Panc1 (cell line): ENCODE results near the gene GPR15.

Experiments used
- CTCF ChIP-seq: fragments of 450-650 bp; IDR thresholded peaks from 2 replicates; pipeline ENCODE4 v1.5.1; 2017; ENCODE audit warnings: mild to moderate bottlenecking
- SIN3A ChIP-seq: IDR thresholded peaks from 2 replicates; pipeline ENCODE4 v1.6.1; 2012; ENCODE audit warnings: low read depth, mild to moderate bottlenecking, low read length, moderate library complexity, borderline replicate concordance; ENCODE audit not compliant: insufficient read depth
- TCF7L2 ChIP-seq: IDR thresholded peaks from 2 replicates; pipeline ENCODE4 v1.6.1; 2011; ENCODE audit warnings: mild to moderate bottlenecking, low read depth, low read length, inconsistent platforms

DNA sequence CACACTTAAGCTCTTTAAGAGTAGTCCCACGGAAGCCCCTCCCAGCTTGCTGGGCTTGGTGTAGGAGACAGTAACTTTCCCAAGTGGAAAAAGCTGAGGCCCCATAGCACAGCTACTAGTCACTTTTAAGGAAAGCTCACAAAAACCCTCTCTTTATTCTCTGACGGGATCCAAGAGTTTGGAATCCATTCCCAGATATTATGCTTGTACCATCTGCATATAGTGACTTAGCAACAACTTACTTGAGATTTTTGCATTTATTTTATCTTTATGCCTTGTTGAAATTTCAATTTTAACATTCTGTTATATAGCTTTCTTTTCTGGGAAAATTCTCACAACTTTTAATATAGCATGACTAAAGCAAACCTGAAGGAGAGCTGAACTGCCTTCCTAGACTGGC is 19.5 kb downstream of the GPR15 start:
- TF ChIP-seq CTCF (no peak), TCF7L2 (no peak), SIN3A (no peak)
